ENCODE results near the gene WASL. TPM values are rescaled to one million over a fixed set of nuclear protein-coding genes. Genes with fewer than 3 reads are reported as not detected.

The WASL gene
- total RNA-seq, 1 experiment from 2014 or later = 34.4 TPM

DNA sequence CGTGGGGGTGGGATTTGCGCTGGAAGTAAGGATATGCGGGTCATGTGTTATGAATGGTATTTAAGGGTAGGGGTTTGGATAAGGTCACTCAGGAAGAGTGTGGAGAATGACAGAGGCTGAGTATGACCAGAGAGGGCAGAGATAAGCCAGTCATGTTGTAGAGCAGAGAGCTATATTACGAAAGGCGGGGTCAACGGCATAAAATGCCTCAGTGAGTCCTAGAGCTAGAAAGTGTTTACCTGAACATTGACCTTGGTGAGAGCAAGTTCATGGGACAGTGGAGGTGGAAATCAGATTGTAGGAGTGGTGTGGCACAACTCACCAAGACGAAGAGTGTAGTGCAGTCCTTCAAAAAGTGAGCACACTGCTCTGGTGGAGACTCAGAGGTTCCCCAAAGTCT is 79.3 kb downstream of the WASL start:
- CTCF ChIA-PET = interaction anchor here (1.1 to 1.5 kb wide), 4 partner anchors 13 to 45 kb away, joined by 3 to 6 read pairs (median 4); no protein-coding TSS in a partner anchor
- no peak; the same call in 1 of the 2 replicates for ATAC-seq

DNA sequence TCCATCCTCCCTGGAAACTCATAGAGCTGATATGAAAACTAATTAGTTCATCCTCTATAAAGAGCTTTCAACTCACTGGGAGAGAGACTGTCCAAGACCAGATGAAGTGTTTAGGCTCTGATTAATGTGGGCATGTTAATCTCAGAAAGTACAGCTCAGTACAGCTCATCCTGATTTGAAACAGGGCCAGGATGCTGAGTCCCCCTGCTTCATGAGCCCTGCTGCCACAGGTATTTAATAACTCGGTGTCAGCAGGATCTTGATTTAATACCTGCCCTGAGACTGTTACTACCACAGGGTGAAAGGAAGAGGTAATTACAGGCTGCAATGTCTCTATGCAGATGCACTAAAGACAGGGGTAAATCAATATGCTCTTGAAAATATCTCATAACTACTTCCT is 82.3 kb downstream of the WASL start:
- H3K27ac Mint-ChIP-seq = no peak overlapping the region
- no peaks in the 10 kb centered on the region for H3K27me3 Mint-ChIP-seq (ENCODE audit: low read depth)
- H3K36me3 Mint-ChIP-seq = no peaks in the 10 kb centered on the region
- DNase-seq (ENCODE audit: low spot score) (no peak), ATAC-seq (no peak)
- ChIA-PET POLR2A (interaction anchor here (0.7 kb wide), 1 partner anchor 450 kb away, joined by 3 read pairs; no protein-coding TSS in a partner anchor), CTCF (interaction anchor here (1.0 to 1.1 kb wide), 2 partner anchors 16 to 35 kb away, joined by 4 read pairs; no protein-coding TSS in a partner anchor)
- TF ChIP-seq TP53 (CRISPR knock-in tag; IDR thresholded peaks at IDR 0.05) = no peak
- TF ChIP-seq RORB (CRISPR knock-in tag; IDR thresholded peaks at IDR 0.05) = no peak
- TF ChIP-seq ATF1 (CRISPR knock-in tag; IDR thresholded peaks at IDR 0.05) = no peak
- TF ChIP-seq, protein P1, sequence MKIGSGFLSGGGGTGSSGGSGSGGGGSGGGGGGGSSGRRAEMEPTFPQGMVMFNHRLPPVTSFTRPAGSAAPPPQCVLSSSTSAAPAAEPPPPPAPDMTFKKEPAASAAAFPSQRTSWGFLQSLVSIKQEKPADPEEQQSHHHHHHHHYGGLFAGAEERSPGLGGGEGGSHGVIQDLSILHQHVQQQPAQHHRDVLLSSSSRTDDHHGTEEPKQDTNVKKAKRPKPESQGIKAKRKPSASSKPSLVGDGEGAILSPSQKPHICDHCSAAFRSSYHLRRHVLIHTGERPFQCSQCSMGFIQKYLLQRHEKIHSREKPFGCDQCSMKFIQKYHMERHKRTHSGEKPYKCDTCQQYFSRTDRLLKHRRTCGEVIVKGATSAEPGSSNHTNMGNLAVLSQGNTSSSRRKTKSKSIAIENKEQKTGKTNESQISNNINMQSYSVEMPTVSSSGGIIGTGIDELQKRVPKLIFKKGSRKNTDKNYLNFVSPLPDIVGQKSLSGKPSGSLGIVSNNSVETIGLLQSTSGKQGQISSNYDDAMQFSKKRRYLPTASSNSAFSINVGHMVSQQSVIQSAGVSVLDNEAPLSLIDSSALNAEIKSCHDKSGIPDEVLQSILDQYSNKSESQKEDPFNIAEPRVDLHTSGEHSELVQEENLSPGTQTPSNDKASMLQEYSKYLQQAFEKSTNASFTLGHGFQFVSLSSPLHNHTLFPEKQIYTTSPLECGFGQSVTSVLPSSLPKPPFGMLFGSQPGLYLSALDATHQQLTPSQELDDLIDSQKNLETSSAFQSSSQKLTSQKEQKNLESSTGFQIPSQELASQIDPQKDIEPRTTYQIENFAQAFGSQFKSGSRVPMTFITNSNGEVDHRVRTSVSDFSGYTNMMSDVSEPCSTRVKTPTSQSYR (CRISPR knock-in tag; IDR thresholded peaks at IDR 0.05) = no peak
- H3K4me3 Mint-ChIP-seq = no peak overlapping the region
- H3K4me1 Mint-ChIP-seq = peaks cover 21% of the 10 kb centered on the region
- H3K9me3 Mint-ChIP-seq = peaks cover 8% of the 10 kb centered on the region; the same call in 1 of the 2 replicates

More for the DNA sequence above, 79.3 kb downstream of the WASL start:
- no peak overlapping the region for H3K4me3 Mint-ChIP-seq
- no peaks in the 10 kb centered on the region for H3K9me3 Mint-ChIP-seq
- no peaks in the 10 kb centered on the region for H3K36me3 Mint-ChIP-seq
- no peak overlapping the region; the same call in 1 of the 2 replicates for H3K27ac Mint-ChIP-seq
- no peak for DNase-seq (ENCODE audit: low spot score)
- POLR2A ChIA-PET = no interaction called here
- H3K27me3 Mint-ChIP-seq (ENCODE audit: low read depth) = no peaks in the 10 kb centered on the region
- H3K4me1 Mint-ChIP-seq = peaks cover 17% of the 10 kb centered on the region
- TF ChIP-seq, protein P2, sequence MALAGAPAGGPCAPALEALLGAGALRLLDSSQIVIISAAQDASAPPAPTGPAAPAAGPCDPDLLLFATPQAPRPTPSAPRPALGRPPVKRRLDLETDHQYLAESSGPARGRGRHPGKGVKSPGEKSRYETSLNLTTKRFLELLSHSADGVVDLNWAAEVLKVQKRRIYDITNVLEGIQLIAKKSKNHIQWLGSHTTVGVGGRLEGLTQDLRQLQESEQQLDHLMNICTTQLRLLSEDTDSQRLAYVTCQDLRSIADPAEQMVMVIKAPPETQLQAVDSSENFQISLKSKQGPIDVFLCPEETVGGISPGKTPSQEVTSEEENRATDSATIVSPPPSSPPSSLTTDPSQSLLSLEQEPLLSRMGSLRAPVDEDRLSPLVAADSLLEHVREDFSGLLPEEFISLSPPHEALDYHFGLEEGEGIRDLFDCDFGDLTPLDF (CRISPR knock-in tag; IDR thresholded peaks at IDR 0.05) = no peak
- TF ChIP-seq, protein P3, sequence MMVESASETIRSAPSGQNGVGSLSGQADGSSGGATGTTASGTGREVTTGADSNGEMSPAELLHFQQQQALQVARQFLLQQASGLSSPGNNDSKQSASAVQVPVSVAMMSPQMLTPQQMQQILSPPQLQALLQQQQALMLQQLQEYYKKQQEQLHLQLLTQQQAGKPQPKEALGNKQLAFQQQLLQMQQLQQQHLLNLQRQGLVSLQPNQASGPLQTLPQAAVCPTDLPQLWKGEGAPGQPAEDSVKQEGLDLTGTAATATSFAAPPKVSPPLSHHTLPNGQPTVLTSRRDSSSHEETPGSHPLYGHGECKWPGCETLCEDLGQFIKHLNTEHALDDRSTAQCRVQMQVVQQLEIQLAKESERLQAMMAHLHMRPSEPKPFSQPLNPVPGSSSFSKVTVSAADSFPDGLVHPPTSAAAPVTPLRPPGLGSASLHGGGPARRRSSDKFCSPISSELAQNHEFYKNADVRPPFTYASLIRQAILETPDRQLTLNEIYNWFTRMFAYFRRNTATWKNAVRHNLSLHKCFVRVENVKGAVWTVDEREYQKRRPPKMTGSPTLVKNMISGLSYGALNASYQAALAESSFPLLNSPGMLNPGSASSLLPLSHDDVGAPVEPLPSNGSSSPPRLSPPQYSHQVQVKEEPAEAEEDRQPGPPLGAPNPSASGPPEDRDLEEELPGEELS (CRISPR knock-in tag; IDR thresholded peaks at IDR 0.05) = no peak
- TF ChIP-seq NR1H2 (CRISPR knock-in tag; IDR thresholded peaks at IDR 0.05) (no peak), NFATC4 (CRISPR knock-in tag; IDR thresholded peaks at IDR 0.05) (no peak), HMGA2 (CRISPR knock-in tag; IDR thresholded peaks at IDR 0.05) (no peak), NR2C2 (CRISPR knock-in tag; IDR thresholded peaks at IDR 0.05) (no peak), IRF2 (CRISPR knock-in tag; IDR thresholded peaks at IDR 0.05; ENCODE audit: borderline replicate concordance, low read depth) (no peak), ATF1 (CRISPR knock-in tag; IDR thresholded peaks at IDR 0.05) (no peak), ESRRA (CRISPR knock-in tag; IDR thresholded peaks at IDR 0.05; ENCODE audit: borderline replicate concordance) (no peak), TCF7 (CRISPR knock-in tag; IDR thresholded peaks at IDR 0.05; ENCODE audit: low read depth) (no peak), ZNF423 (CRISPR knock-in tag; IDR thresholded peaks at IDR 0.05) (no peak)
- TF ChIP-seq, protein P4, sequence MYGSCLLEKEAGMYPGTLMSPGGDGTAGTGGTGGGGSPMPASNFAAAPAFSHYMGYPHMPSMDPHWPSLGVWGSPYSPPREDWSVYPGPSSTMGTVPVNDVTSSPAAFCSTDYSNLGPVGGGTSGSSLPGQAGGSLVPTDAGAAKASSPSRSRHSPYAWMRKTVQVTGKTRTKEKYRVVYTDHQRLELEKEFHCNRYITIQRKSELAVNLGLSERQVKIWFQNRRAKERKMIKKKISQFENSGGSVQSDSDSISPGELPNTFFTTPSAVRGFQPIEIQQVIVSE (CRISPR knock-in tag; IDR thresholded peaks at IDR 0.05; ENCODE audit: borderline replicate concordance) = no peak
- TF ChIP-seq, protein P5, sequence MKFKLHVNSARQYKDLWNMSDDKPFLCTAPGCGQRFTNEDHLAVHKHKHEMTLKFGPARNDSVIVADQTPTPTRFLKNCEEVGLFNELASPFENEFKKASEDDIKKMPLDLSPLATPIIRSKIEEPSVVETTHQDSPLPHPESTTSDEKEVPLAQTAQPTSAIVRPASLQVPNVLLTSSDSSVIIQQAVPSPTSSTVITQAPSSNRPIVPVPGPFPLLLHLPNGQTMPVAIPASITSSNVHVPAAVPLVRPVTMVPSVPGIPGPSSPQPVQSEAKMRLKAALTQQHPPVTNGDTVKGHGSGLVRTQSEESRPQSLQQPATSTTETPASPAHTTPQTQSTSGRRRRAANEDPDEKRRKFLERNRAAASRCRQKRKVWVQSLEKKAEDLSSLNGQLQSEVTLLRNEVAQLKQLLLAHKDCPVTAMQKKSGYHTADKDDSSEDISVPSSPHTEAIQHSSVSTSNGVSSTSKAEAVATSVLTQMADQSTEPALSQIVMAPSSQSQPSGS (CRISPR knock-in tag; IDR thresholded peaks at IDR 0.05; ENCODE audit: borderline replicate concordance, low read depth) = no peak
- TF ChIP-seq, protein P6, sequence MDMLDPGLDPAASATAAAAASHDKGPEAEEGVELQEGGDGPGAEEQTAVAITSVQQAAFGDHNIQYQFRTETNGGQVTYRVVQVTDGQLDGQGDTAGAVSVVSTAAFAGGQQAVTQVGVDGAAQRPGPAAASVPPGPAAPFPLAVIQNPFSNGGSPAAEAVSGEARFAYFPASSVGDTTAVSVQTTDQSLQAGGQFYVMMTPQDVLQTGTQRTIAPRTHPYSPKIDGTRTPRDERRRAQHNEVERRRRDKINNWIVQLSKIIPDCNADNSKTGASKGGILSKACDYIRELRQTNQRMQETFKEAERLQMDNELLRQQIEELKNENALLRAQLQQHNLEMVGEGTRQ (CRISPR knock-in tag; IDR thresholded peaks at IDR 0.05) = no peak
- TF ChIP-seq, protein P7, sequence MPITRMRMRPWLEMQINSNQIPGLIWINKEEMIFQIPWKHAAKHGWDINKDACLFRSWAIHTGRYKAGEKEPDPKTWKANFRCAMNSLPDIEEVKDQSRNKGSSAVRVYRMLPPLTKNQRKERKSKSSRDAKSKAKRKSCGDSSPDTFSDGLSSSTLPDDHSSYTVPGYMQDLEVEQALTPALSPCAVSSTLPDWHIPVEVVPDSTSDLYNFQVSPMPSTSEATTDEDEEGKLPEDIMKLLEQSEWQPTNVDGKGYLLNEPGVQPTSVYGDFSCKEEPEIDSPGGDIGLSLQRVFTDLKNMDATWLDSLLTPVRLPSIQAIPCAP (CRISPR knock-in tag; IDR thresholded peaks at IDR 0.05) = no peak
